ENCODE data around the gene FERMT2.
"Not testable (repeated sequence)": the region's sequence is repeated elsewhere in the genome, so short reads cannot be mapped to it uniquely, and the experiment has no call there.

FERMT2 gene

GRCh38 chr14:52895000-52895399 is 55.9 kb downstream of the FERMT2 start:
- no peak for DNase-seq

DNA sequence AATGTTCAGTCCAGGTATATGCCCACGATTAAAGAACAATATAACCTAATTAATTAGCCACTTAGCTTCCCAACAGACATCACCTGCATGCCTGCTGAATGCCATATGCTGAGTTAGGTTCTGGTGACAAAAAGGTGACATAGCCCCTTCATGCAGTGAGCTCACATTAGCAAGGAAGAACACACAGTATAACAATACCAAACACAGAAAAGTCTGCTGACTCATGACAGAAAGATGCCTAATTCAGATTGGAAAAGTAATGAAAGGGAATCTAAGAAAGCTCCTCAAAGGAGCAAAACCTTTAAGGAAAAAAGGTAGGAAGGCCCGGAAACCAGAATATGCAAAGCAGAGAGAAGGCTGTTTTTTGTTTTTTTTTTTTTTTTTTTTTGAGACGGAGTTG is 59.0 kb downstream of the FERMT2 start:
- no peak for DNase-seq

DNA sequence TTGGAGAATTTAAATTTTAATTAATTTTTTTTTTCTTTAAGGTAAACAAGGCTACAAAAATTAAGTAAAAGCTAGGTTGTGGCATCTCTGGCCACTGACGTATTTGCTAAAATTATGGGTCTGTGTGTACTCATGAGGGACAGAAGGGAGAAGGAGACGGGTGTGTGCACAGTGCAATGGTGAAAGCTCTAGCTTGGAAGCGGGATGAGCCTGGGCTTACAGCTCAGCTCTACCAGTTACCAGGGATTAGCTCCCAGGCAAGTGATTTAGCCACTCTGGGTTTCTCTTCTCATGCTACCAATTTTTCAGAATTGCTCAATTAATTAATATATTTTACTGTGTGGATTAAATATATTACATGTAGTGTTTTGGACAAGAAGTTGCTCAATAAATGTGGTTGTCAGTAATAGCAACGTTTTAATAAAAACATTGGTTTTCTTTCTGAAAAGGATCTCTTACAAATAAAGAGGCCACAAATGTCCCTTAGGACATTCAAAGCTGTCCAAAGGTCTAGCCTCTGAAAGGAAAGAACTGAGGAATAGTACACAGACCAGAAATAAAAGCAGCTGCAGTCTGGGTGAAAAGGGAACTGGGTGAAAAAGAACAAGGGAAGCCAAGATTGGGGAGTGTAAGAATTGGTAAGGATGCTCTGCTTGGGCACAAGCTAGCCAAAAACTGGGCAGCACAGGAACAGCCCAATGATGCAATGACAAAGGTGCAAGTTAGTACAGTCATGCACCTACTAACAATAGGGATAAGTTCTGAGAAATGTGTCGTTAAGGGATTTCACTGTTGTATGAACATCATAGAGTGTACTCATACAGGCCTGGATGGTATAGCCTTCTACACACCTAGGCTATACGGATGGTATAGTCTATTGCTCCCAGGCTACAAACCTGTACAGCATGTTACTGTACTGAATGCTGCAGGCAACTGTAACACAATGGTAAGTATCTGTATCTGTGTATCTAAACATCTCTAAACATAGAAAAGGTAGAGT is 61.7 kb downstream of the FERMT2 start:
- no peak for DNase-seq

- DNase-seq, result no peak
Measured at GRCh38 chr14:52888159-52888558, 62.7 kb downstream of the FERMT2 start.

DNA sequence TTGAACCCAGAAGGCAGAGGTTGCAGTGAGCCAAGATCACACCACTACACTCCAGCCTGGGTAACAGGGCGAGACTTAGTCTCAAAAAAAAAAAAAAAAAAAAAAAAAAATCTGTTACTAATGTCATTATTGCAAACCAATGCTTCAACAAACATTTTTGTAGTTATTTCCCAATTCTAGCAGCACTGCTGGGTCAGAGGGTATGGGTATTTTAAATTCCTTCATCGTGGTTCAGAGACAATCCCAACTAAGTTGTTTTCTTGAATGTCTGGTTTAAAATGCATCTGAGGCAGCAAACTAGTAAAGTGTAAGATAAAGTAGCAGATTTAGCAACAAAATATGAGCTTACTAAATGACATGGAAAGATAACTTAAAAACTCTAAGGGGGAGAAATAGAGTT is 65.6 kb downstream of the FERMT2 start:
- DNase-seq, result no peak

GRCh38 chr14:52883658-52884057 is 67.2 kb downstream of the FERMT2 start:
- DNase-seq, result no peak

DNA sequence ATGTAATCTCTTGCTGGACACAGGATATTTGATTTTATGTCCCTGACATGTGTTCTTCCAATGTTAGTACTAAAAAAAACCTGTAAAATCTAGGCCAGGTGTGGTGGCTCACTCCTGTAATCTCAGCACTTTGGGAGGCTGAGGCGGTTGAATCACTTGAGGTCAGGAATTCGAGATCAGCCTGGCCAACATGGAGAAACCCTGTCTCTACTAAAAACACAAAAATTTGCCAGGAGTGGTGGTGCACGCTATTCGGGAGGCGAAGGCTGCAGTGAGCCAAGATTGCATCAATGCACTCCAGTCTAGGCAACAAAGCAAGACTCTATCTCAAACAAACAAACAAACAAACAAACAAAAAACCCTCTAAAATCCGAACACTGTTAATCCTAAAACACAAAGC is 68.0 kb downstream of the FERMT2 start:
- no peak for DNase-seq

GRCh38 chr14:52879958-52880357 is 70.9 kb downstream of the FERMT2 start:
- DNase-seq, result no peak

DNA sequence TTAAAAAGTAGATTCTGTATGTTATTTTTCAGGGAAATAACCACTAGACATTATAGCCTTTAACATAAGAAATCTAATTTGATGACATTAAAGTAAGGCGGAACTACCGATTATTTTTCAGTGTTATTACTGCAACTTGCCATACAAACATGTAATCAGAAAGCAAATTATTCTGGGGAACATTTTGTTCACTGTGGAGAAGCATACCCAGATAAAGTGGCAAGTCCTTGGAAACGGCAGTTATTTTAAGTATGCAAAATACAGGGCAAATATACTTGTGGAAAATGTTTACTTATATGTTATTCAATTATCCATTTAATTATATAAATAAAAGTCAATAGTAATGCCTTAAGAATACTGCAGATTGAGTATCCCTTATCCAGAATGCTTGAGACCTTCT is 71.9 kb downstream of the FERMT2 start:
- DNase-seq, result no peak

GRCh38 chr14:52878469-52878868 is 72.4 kb downstream of the FERMT2 start:
- no peak for DNase-seq

DNA sequence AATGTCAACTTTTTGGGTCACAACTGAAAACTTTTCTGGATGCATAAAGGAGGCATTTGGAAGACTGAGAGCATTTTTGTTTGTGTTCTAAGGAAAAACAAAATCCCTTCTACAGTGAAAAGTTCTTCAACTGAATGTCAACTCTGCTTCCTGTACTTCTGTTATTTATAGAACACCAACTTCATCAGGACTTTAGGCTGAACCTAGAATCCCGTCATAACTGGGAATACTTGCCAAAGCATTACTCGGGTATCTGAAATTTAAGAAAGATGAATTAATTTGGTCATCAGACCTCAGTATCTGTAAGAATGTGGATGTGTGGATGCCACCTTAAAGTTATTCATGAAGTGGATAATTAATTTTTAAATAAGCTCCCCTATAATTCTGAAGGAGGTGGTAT is 73.2 kb downstream of the FERMT2 start:
- no peak for DNase-seq

DNA sequence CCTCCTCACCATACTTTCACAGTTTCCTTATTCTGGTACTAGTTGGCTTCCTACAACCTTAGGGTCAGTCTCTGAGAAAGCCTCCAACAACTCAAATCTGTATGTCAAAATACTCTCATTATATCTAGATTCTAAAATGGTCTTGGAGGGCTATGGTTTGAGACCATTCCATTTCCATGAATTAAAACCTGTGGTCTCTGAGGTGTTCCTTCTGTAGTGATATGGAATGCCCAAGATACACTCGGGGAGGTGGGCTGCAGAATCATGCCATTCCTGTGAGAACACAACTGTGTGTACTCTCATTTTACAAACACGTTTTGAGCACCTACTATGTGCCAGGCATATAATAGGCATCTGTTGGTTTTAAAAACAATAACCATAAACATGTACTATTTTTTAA is 74.0 kb downstream of the FERMT2 start:
- DNase-seq, result no peak

DNA sequence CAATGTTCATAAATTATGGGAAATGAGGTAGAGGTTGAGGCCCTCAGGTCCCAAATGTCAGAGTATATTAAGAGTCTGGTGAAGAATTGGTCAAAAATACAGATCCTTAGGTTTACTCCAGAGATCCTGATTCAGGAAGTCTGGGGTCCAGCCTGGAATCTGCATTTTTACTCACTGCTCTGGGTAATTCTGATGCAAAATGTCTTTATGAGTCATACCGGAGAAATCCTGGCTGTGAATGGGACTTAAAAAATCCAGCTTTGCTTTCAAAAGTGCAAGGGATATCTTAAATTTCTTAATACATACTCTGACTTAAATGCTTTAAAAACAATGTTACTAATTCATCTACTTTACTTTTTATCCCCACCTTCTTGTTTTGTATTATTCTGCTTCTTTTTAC is 74.5 kb downstream of the FERMT2 start:
- no peak for DNase-seq

- no peak for DNase-seq
Measured at GRCh38 chr14:52875707-52876106, 75.1 kb downstream of the FERMT2 start.

DNA sequence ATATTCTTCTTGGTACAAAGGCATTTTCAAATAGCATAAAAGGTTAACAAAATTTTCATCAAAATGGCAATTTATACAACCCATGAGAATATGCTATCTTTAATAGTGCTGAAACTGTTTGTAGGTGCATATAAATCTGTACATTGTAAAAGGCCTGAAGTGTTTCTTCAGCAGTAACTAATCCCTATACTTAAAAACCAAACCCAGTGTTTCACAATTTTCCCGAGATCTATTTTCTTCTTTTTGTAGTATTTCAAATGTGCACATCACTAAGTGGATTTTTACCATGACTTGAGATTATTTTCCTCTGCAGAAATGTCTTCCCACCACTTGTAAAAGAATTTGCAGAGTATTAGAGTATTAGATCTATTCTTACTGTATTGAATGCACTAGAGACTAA is 76.5 kb downstream of the FERMT2 start:
- no peak for DNase-seq

GRCh38 chr14:52873694-52874093 is 77.2 kb downstream of the FERMT2 start:
- no peak for DNase-seq

- DNase-seq, result no peak
Measured at GRCh38 chr14:52873065-52873464, 77.8 kb downstream of the FERMT2 start.

DNA sequence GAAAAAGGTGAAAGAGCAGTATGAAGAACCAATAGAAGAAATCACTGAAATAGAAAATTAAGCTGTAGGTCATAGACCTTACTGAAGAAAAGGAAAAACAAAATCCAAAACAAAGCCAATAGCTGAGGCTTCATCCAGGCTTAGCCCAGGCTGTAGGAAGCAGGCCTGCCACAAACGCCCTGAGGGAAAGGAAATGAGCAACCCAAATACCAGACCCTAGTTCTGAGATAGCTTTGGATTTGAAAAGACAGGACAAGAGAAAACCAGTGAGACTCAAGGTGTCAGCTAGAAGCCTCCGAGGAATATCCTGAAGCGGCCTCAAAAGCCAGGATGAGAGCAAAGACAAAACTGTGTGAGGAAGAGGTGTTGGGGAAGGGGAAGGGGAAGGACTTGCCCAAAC is 79.2 kb downstream of the FERMT2 start:
- DNase-seq, result no peak

GRCh38 chr14:52868911-52869618 is 81.8 kb downstream of the FERMT2 start:
- DNase-seq, result no peak

DNA sequence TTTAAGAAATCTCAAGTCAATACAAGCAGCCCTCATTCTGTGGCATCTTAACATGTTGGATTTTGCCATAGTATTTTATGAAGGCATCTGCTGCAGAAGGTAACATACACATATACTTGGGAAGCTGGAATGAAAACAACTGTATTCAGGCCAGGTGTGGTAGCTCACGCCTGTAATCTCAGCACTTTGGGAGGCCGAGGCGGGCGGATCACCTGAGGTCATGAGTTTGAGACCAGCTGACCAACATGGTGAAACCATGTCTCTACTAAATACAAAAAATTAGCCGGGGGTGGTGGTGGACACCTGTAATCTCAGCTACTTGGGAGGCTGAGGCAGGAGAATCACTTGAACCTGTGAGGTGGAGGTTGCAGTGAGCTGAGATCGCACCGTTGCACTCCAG is 86.0 kb downstream of the FERMT2 start:
- DNase-seq, result not testable (repeated sequence)

DNA sequence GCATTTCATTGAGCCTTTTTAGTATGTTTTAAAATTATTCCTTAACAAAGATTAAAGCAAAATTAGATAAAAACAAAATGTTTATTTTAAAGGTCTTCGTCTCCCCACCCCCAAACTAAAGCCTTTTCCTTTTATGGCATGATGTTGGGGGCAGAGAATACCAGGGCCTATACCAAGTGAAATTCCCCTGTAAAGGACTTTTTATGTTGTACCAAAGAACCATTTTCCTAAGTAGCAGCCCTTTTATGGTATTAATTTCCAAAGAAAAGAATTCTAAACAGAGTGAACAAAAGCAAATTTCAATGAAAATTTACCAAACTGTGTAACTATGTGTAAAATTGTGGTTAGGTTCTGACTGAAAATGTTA is 87.5 kb downstream of the FERMT2 start:
- DNase-seq, result no peak

GRCh38 chr14:52862632-52863333 is 88.1 kb downstream of the FERMT2 start:
- DNase-seq, result no peak

DNA sequence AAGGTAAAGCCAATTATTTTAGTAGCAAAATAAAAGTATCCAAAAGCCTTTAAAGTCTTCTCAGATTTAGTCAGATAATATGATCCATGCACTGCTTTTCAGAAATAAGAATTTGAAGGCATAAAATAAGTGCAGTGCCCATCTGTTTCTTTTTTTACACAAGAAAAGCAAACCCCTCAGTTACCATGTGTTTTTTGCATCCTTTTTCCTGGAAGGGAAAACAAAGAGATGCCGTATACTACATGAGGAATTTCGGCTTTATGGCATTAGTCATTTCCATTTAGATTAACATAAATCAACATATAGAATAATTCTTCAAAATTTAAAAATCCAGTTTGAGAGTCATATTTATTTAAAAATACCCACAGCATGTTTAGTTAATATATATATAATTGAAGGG is 89.4 kb downstream of the FERMT2 start:
- DNase-seq, result no peak

GRCh38 chr14:52860910-52861309 is 89.9 kb downstream of the FERMT2 start:
- DNase-seq, result no peak

Data from 8988T (cell line).